Activated T-cell treated with anti-CD3 and anti-CD28 coated beads, Interleukin-2, amount 50 U/mL, for 24 hours (primary cell): ENCODE measurements around the gene HOXA4.

ENCODE experiments used
- DNase-seq: peaks from one replicate; pipeline ENCODE4 v3.0.0-alpha.2; 2020
- H3K27ac Mint-ChIP-seq: 2 replicates; pipeline ENCODE4 v1.8.0; 2020; ENCODE audit warnings: mild to moderate bottlenecking, mixed read lengths
- H3K27me3 Mint-ChIP-seq: 2 replicates; pipeline ENCODE4 v1.8.0; 2020; ENCODE audit warnings: mixed read lengths
- H3K36me3 Mint-ChIP-seq: 2 replicates; pipeline ENCODE4 v1.8.0; 2020; ENCODE audit warnings: low read depth, mixed read lengths
- H3K4me1 Mint-ChIP-seq: 2 replicates; pipeline ENCODE4 v1.8.0; 2020; ENCODE audit warnings: low read depth, mixed read lengths
- H3K4me3 Mint-ChIP-seq: 2 replicates; pipeline ENCODE4 v1.8.0; 2020; ENCODE audit warnings: mild to moderate bottlenecking, moderate library complexity, mixed read lengths
- H3K9me3 Mint-ChIP-seq: 2 replicates; pipeline ENCODE4 v1.8.0; 2020; ENCODE audit warnings: mixed read lengths

The HOXA4 gene

DNA sequence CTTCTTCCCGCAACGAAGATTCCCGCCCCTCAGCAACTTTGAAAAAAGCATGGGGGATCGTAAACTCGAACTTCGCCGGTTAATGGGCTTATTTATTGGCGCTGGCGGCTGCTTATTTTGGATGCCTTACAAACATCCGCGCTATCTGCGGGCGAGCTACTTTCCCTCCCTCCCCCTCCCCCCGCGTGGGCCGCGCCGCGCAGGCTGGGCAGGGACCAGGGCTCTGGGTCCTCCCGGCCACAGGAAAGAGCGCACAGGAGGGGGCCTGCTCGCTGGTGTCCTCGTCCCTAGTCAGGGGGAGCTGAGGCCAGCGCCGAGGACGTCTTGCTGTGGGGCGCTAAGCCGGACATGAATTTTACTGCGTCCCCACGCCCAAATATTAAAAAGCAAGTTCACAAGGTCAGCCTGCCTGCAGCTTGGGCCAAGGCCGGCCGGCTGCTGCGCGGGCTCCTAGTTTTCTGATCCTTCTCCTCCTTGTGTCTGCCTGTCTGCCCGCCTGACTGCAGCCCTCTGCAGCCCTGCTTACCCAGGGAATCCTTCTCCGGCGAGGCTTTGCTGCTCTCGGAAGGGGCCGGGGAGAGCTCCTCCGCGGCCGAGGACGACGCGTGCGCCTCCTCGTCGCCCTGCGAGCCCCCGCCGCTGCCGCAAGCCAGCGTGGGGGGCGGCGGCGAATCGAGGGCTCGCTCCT is 42.4 kb upstream of the HOXA4 start:
- Mint-ChIP-seq H3K4me1 (peaks cover 25% of the 10 kb centered on the region), H3K36me3 (no peaks in the 10 kb centered on the region), H3K27me3 (peaks cover 83% of the 10 kb centered on the region), H3K4me3 (peak overlapping the region; percentile 44), H3K9me3 (no peaks in the 10 kb centered on the region), H3K27ac (no peak overlapping the region)
- peak; percentile 57 for DNase-seq

DNA sequence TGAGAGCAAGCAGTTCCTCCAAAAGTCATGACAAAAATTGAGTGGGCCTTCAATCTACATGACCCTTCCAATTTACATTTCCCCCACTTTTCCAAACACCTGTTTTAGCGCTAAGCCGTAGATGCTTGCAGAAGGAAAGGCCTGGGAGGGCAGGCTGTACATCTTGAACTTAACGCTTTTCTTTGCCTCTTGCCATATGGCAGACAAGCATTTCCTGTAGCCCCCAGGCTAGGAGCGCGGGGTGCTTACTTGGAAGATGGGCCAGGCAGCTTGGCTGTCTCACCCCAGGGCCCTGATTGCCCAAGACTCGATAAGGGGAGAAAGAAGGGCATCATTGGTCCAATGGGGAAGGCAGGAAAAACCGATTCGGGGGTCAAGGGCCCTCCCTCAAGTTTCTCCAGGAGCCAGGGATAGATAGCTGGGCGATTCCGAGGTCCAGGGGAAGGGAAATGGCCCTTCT is 41.8 kb upstream of the HOXA4 start:
- Mint-ChIP-seq H3K9me3 (no peaks in the 10 kb centered on the region), H3K27me3 (peaks cover 83% of the 10 kb centered on the region), H3K27ac (peak overlapping the region; percentile 77), H3K4me3 (no peak overlapping the region), H3K4me1 (peaks cover 27% of the 10 kb centered on the region), H3K36me3 (no peaks in the 10 kb centered on the region)
- no peak for DNase-seq

DNA sequence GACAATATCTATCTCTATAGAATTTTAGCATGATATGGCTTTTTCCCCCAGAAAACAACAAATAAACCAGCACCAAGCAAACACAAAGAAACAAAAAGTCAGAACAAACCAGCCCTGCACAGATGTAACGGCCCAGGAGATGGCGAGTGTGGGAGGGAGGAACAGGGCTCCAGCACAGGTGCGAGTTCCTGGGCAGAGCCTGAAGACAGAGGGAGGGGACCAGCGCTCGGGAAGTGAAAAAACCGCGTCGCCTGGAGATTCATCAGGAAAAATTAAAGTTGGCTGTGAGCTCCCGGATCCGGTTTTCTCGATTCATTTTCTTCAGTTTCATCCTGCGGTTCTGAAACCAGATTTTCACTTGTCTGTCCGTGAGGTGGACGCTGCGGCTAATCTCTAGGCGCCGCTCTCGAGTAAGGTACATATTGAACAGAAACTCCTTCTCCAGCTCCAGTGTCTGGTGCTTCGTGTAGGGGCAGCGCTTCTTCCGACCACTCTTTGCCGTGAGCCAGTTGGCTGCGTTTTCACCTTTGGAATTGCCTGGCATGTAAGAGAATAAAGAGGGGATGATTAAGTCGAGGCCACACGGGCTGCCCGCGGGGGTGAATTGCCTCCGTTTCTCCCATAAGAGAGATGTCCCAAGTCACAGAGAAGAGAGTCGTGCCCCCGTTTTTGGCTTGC is 41.2 kb upstream of the HOXA4 start:
- H3K27ac Mint-ChIP-seq, result peak overlapping the region; percentile 77
- H3K27me3 Mint-ChIP-seq, result peaks cover 83% of the 10 kb centered on the region
- H3K36me3 Mint-ChIP-seq, result no peaks in the 10 kb centered on the region
- DNase-seq, result peak; percentile 42
- H3K4me1 Mint-ChIP-seq, result peaks cover 33% of the 10 kb centered on the region
- no peak overlapping the region for H3K4me3 Mint-ChIP-seq
- no peaks in the 10 kb centered on the region for H3K9me3 Mint-ChIP-seq

DNA sequence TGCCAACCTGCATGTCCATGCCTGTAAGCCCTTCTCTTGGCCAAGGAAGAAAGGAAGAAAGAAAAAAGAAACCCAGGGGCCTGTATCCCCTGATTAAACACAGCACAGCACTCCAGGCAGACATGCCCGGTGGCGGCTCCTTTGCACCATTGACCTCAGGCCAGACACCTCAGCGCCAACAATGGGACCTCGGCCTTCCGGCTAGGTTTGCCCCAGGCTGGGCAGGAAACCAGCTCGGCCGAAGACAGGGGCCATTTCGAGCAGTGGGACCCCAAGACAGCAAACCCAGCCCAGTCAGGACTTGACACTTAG is 40.7 kb upstream of the HOXA4 start:
- Mint-ChIP-seq H3K9me3 (no peaks in the 10 kb centered on the region), H3K27me3 (peaks cover 83% of the 10 kb centered on the region), H3K36me3 (no peaks in the 10 kb centered on the region), H3K4me1 (peaks cover 35% of the 10 kb centered on the region), H3K27ac (peak overlapping the region; percentile 29), H3K4me3 (no peak overlapping the region)
- peak; percentile 36 for DNase-seq

DNA sequence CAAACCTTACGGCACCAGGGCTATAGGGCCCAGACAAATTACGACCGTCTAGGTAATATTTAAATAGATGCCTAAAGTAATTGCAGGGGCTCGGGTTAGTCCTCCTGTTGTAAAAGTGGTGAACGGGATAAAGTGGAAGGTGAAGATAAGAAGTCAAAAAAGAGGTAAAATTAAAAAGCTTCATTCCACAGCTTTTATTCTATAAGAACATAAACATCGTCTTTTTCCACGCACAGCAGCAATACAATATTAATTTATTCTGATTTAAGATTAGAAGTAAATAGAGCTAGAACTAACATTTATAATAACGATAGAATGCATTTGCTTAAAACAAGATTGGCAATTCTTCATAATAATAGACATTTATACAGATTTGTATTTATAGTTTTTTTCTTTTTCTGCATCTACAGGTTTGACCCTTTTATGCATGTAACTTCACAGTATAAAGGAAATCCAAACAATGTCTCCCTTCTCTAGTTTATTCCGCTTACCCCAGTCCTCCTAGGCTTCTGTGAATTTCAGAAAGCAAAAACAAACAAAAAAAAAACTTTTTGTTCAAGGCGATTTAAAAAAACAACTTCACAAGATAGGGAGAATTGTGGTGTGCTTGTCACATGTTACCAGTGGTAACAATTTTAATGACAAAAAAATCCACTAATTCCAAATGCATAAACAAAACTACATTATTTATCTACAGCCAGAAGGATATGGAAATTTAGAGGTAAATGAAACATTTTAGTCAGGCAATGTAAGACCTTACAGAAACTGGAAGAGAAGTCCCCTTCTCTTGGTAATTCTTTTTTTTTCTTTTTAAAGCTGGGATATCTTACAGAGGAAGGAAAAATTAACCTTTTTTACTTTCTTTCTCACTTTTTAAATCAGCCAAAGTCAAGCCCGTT is 40.1 kb upstream of the HOXA4 start:
- Mint-ChIP-seq H3K27ac (peak overlapping the region; percentile 29), H3K4me1 (peaks cover 38% of the 10 kb centered on the region), H3K4me3 (no peak overlapping the region), H3K9me3 (no peaks in the 10 kb centered on the region), H3K36me3 (no peaks in the 10 kb centered on the region), H3K27me3 (peaks cover 81% of the 10 kb centered on the region)
- no peak for DNase-seq

DNA sequence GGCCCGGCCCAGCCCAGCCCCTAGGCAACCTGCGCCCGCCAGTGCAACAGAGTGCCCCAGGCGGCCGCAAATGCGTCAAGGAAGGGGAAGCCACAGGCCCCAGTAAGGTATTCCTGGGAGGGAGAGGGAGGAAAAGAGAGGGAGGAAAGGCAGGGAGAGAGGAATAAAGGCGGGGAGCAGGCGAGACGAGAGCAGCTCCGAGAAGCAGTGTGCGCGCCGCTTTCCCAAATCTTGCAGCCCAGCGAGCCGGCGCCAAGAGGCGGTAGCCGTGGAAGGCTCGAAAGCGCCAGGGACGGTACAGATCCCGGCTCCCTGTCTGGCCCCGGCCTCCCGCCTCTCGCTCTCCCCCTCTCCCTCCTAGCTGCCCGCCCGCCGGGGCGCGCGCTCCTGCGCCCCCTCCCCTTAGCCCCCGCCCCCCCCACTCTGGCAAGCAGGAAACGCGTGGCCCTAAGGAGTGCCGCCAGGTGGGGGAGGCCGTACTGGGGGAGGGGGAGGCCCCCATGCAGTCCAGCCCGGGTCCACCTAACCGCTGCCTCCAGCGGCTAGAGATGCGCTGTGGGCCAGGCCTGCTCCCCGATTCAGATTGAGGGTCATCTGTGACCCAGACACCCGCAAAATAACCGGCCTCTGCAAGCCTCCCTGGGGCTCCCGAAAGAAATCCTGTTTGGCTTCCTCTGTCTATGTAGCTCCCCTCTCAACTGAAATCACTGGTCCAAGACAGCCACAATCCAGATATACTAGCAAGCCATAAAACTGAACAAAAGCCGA is 39.3 kb upstream of the HOXA4 start:
- Mint-ChIP-seq H3K9me3 (no peaks in the 10 kb centered on the region), H3K4me3 (no peak overlapping the region), H3K27ac (no peak overlapping the region), H3K27me3 (peaks cover 78% of the 10 kb centered on the region), H3K4me1 (peaks cover 41% of the 10 kb centered on the region), H3K36me3 (no peaks in the 10 kb centered on the region)
- DNase-seq, result peak; percentile 32

DNA sequence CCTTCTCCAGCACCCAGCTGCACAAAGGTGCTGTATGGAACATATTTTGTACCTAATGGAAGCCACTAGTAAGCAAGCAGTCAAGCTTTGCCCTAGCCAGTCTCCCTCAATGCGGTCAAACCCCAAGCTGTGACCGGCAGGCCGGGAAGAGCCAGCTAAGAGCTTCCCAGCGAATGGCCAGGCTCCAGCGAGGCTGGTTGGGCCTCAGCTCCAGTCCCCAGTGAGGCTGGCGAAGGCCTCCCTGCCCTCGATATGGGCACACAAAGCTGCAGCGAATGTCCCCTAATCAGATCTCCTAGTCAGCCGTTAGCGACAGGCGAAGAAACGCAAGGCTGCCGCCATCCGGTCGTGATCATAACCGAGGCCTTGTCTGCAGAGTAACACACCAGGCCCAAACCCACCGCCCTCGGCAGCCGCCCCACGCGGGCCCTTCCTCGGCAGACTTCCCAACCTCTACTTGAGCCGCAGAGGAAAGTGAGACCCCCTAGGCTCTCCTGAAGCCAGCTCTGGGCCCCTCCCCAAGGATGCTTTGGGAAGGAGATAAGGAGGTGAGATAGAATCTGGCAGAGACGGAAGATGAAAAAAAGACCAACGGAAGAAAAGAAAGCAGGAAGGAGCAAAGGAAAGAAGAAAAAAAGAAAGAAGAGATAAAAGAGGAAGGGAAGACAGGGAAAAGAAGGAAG is 37.8 kb upstream of the HOXA4 start:
- Mint-ChIP-seq H3K9me3 (no peaks in the 10 kb centered on the region), H3K27me3 (peaks cover 84% of the 10 kb centered on the region), H3K4me3 (no peak overlapping the region), H3K36me3 (no peaks in the 10 kb centered on the region), H3K27ac (peak overlapping the region; percentile 30), H3K4me1 (peaks cover 49% of the 10 kb centered on the region)
- DNase-seq, result peak; percentile 59

DNA sequence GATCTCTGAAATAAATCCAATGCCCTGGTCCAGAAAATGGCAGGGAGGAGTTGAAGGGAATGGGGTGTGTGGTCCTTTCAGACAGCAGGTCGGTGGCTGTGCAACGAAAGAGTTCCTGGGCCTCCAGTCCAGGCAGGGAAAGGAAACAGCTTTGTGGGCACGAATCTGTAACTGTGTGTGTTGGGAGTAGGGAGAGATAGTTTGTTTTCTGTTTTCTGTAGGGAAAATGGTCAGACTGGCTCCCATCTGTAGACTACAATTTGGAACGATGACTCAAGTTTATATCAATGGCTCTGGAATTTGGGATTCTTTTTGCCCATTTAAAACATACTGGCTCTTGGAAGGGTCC is 37.3 kb upstream of the HOXA4 start:
- DNase-seq, result peak; percentile 20
- H3K9me3 Mint-ChIP-seq, result no peaks in the 10 kb centered on the region
- no peaks in the 10 kb centered on the region for H3K36me3 Mint-ChIP-seq
- H3K27me3 Mint-ChIP-seq, result peaks cover 89% of the 10 kb centered on the region
- peak overlapping the region; percentile 30 for H3K27ac Mint-ChIP-seq
- H3K4me1 Mint-ChIP-seq, result peaks cover 49% of the 10 kb centered on the region
- H3K4me3 Mint-ChIP-seq, result no peak overlapping the region

DNA sequence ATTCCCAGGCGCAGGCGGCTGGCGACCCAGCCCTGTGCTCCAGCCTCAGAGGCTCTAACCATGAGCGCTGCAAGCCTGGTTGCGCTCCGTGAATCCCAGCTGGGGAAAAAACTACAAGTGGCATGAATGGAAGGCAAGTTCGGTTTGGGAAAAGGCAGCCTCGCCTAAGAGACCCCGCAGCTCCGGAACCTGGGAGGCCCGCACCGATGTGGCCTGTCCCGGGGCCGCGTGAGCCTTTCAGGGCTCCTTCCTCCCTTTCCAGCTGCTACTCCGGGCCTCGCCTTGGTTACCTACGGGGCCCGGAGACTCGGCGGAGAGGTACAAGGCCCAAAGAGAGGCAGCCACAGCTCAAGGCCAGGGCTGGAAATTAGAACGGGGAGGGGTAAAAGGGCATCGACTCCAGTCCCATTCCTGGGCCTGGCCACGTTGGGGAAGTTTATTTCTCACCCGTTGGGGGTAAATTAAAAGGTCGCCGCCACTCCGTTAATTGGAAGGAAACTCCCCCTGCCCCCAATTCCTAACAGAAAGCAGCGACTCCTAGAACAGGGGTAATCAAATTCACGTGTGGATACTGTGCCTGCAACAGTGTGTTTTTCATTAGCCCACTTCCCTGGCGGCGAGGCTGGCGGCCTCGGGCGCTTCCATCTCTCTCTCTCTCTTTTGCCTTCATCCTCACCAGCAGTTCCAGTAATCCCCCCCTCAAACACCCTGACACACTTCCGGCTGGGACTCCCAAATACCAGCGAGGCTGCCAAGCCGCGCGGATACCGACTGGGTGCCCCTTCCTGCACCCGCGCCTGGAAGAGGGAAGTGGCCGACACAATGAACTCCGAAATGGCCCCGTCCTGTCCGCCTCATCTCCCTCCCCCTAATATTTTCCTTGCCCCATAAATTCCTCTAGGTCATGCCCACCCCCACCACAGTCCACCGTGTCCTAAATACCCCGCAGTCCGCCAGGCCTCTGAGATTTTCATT is 36.3 kb upstream of the HOXA4 start:
- DNase-seq, result peak; percentile 43
- Mint-ChIP-seq H3K4me3 (peak overlapping the region; percentile 21), H3K27ac (peak overlapping the region; percentile 26), H3K9me3 (no peaks in the 10 kb centered on the region), H3K27me3 (peaks cover 91% of the 10 kb centered on the region), H3K4me1 (peaks cover 40% of the 10 kb centered on the region), H3K36me3 (no peaks in the 10 kb centered on the region)

DNA sequence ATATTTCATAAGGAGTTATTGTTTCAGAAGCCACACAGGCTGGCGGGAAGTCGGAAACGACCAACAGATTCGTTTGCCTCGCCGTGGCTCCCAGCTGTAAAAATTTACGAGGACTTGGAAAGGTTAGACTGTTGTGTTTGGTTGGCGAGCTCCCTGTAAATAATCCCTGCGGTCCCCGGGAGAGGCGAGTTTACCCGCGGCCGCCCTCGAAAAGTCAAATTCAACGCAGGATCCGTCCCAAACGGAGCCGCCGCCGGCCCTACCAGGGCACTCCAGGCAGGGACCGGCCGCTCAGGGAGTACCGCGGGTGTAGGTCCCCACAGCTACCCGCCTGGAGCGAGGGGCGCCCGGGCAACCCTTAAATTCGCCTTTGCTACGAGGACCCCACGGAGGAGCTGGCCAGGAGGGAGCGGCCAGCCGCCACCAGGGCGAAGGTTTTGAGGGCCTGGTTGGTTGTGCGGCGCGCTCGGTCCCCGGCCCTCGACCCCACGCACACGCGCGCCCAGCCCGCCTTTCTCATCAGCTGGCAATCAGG is 35.5 kb upstream of the HOXA4 start:
- H3K36me3 Mint-ChIP-seq, result no peaks in the 10 kb centered on the region
- H3K4me3 Mint-ChIP-seq, result peak overlapping the region; percentile 33
- peak overlapping the region; percentile 79 for H3K27ac Mint-ChIP-seq
- peaks cover 36% of the 10 kb centered on the region for H3K4me1 Mint-ChIP-seq
- H3K9me3 Mint-ChIP-seq, result no peaks in the 10 kb centered on the region
- peak; percentile 47 for DNase-seq
- H3K27me3 Mint-ChIP-seq, result peaks cover 88% of the 10 kb centered on the region

DNA sequence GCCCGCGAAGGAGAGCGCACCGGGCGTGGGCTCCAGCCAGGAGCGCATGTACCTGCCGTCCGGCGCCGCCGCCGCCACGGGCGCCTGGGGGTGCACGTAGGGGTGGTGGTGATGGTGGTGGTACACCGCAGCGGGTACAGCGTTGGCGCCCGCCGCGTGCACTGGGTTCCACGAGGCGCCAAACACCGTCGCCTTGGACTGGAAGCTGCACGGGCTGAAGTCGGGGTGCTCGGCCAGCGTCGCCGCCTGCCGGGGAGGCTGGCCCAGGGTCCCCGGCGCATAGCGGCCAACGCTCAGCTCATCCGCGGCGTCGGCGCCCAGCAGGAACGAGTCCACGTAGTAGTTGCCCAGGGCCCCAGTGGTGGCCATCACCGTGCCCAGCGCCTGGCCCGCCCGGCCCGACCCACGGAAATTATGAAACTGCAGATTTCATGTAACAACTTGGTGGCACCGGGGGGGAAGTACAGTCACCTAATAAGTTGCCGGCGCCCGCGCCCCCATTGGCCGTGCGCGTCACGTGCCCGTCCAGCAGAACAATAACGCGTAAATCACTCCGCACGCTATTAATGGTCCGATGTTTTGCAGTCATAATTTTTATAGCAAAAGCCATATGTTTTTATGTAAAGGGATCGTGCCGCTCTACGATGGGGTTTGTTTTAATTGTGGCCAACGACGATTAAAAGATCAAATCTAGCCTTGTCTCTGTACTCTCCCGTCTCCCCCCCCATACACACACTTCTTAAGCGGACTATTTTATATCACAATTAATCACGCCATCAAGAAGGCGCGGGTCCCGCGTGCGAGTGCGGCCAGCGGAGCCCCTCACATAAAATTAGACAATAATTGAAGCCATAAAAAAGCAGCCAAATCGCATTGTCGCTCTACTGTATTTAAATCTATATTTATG is 34.8 kb upstream of the HOXA4 start, which contains the start of gene HOXA9:
Gene HOXA9, minus strand, starts transcription at position 449 of the 907 bp plus-strand sequence. Its CDS starts 80 bp downstream, at position 369.
- Mint-ChIP-seq H3K27ac (peak within 1 kb of the TSS; percentile 79), H3K36me3 (no peaks in the 10 kb centered on the region), H3K27me3 (peaks cover 86% of the 10 kb centered on the region), H3K4me3 (peak within 1 kb of the TSS; percentile 33), H3K4me1 (peaks cover 37% of the 10 kb centered on the region), H3K9me3 (no peaks in the 10 kb centered on the region)
- peak; percentile 53 for DNase-seq
